Activated B cell treated with CpG ODN at 0.5 μM for 24 hours (primary cell): ENCODE measurements around the gene TMEM95. TPM values are rescaled to one million over a fixed set of nuclear protein-coding genes. Genes with fewer than 3 reads are reported as not detected.

Experiments used
- ATAC-seq: fragments of 200-7000 bp; cut with Tn5 transposase; one replicate; pipeline ENCODE4 v1.10.0; 2021; ENCODE audit warnings: low read depth, mild to moderate bottlenecking, moderate library complexity
- CTCF ChIA-PET: fragments of 350-600 bp; sonication (Branson Sonifier 250); formaldehyde crosslinking; loops from one replicate; lab custom pipeline; 2021; ENCODE audit warnings: antibody characterized with exemption; lab: Charles Lee
- POLR2A ChIA-PET: fragments of 350-600 bp; sonication (Branson Sonifier 250); formaldehyde crosslinking; loops from one replicate; lab custom pipeline; 2021; ENCODE audit warnings: antibody characterized with exemption; lab: Charles Lee
- DNase-seq: peaks from one replicate; pipeline ENCODE4 v3.0.0; 2022
- H3K27ac Mint-ChIP-seq: one replicate; pipeline ENCODE4 v1.8.0; 2020; ENCODE audit warnings: mixed read lengths
- H3K27me3 Mint-ChIP-seq: one replicate; pipeline ENCODE4 v1.8.0; 2021; ENCODE audit warnings: mixed read lengths
- H3K36me3 Mint-ChIP-seq: one replicate; pipeline ENCODE4 v1.8.0; 2021; ENCODE audit warnings: low read depth, mixed read lengths
- H3K4me1 Mint-ChIP-seq: one replicate; pipeline ENCODE4 v1.8.0; 2021; ENCODE audit warnings: mixed read lengths
- H3K4me3 Mint-ChIP-seq: one replicate; pipeline ENCODE4 v1.8.0; 2020; ENCODE audit warnings: mild to moderate bottlenecking, mixed read lengths
- H3K9me3 Mint-ChIP-seq: one replicate; pipeline ENCODE4 v1.8.0; 2020; ENCODE audit warnings: mixed read lengths
- intact Hi-C: fragments of 100-400 bp; cut with micrococcal nuclease; formaldehyde crosslinking; loops from one replicate; pipeline ENCODE4 v1.15.1; 2024
- total RNA-seq: library from RNA; stranded (reverse); gene quantifications from 2 replicates; pipeline ENCODE4 v1.2.3, GENCODE V29; 2022
- TF ChIP-seq, protein P1 (sequence below): fragments of 200-600 bp; IDR thresholded peaks from one replicate; pipeline ENCODE4 v1.8.0; 2022; ENCODE audit warnings: antibody characterized with exemption, mild to moderate bottlenecking

Gene TMEM95
- total RNA-seq, 1 donor from 2014 or later = not detected

DNA sequence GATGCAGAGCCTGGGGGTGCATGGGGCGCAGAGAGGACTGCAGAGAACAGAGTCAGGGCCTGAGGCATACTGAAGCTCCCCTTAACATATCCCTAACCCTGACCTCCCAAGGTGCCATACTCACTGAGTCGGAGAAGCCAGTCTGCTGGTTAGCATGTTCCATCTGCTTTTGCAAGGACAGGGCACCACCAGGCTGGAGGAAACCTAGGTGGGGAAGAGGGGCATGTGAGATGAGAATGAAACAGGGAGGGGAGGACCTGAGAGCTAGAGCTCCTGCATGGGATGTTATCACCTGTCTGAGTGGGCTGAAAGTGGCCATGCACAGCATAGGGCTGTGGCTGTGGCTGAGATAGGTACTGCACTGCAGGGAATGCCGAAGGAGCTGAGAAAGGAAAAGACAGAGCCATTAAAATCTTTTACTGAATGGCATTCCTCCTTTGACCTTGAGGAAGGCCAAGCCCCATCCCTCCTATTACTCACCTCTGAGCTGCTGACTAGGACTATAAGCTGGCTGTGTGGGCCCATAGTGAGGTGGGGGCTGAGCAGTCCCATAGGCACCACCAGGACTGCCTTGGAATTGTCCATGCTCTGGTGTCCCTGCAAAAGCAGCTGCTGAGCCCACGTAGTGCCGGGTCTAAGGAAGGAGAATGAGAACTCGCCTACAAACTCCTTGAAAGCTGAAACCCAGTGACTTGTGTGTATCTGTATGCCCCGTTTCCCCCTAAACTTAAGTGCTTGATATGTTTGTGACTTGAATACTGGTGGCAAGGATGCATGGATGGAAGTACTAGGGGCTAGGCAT is 41.7 kb upstream of the TMEM95 start:
- H3K4me3 Mint-ChIP-seq = peak overlapping the region; percentile 85
- CTCF ChIA-PET = interaction anchor here (0.8 to 2.8 kb wide), 5 partner anchors 8 to 24 kb away, joined by 3 to 12 read pairs (median 4); partner anchors contain the start of gene ACAP1
- ATAC-seq (no peak), DNase-seq (no peak)
- TF ChIP-seq, protein P1, sequence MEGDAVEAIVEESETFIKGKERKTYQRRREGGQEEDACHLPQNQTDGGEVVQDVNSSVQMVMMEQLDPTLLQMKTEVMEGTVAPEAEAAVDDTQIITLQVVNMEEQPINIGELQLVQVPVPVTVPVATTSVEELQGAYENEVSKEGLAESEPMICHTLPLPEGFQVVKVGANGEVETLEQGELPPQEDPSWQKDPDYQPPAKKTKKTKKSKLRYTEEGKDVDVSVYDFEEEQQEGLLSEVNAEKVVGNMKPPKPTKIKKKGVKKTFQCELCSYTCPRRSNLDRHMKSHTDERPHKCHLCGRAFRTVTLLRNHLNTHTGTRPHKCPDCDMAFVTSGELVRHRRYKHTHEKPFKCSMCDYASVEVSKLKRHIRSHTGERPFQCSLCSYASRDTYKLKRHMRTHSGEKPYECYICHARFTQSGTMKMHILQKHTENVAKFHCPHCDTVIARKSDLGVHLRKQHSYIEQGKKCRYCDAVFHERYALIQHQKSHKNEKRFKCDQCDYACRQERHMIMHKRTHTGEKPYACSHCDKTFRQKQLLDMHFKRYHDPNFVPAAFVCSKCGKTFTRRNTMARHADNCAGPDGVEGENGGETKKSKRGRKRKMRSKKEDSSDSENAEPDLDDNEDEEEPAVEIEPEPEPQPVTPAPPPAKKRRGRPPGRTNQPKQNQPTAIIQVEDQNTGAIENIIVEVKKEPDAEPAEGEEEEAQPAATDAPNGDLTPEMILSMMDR = no peak
- no peaks in the 10 kb centered on the region for H3K27me3 Mint-ChIP-seq
- no peaks in the 10 kb centered on the region for H3K9me3 Mint-ChIP-seq
- peaks cover 66% of the 10 kb centered on the region for H3K4me1 Mint-ChIP-seq
- H3K36me3 Mint-ChIP-seq = peaks cover 75% of the 10 kb centered on the region
- H3K27ac Mint-ChIP-seq = peak overlapping the region; percentile 85
- intact Hi-C loops = no loop called here
- POLR2A ChIA-PET = interaction anchor here (1.2 to 3.8 kb wide), 9 partner anchors 11 to 373 kb away, joined by 3 to 34 read pairs (median 5); partner anchors contain the start of genes ACAP1, MPDU1, NEURL4 and SLC2A4

DNA sequence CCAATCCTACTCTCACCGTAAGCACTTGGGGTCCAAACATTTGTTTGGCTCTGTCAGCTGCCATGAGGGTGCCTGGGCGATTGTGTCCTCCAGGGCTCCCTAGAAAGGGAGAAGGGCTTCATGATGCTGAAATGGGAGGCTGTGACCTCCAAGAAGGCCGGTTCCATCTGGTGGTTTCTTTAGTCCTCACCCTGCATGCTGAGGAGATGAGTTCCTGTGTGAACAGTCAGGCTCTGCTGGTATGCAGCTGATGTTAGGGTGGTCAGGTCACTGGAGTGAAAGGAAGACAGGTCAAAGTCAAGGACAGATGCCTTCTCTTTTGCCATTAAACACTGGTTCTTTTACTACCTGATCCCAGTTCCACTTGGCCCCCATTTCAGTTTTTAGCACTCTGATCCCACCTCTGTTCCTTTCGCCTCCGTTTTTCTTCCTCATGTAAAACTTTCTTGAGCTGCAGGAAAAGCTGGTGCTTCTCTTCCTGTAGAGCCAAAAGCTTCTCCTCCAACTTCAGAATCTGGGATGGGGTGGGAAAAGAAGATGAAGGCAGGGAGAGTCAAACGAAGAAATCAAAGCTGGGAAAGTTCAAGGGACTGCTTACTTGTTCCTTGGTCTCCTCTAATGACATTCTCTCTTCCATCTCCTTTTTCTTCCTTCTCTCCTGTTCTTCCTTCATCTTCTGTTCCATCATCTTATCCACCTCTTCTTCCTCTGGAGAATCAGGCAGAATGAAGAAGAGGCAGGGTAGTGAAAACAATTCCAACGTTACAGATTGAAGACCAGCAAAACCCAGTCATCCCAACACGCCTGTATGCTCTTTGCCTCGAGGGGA is 40.9 kb upstream of the TMEM95 start:
- no peaks in the 10 kb centered on the region for H3K27me3 Mint-ChIP-seq
- CTCF ChIA-PET = interaction anchor here (1.1 to 2.8 kb wide), 4 partner anchors 8 to 22 kb away, joined by 3 to 12 read pairs (median 4); partner anchors contain the start of gene ACAP1
- ATAC-seq (no peak), DNase-seq (no peak)
- TF ChIP-seq, protein P1 = no peak
- peaks cover 74% of the 10 kb centered on the region for H3K36me3 Mint-ChIP-seq
- intact Hi-C loops = no loop called here
- H3K9me3 Mint-ChIP-seq = no peaks in the 10 kb centered on the region
- peak overlapping the region; percentile 85 for H3K4me3 Mint-ChIP-seq
- POLR2A ChIA-PET = interaction anchor here (0.7 to 3.8 kb wide), 14 partner anchors 16 to 373 kb away, joined by 3 to 34 read pairs (median 4); partner anchors contain the start of genes ACAP1, MPDU1, NEURL4 and PLSCR3
- peak overlapping the region; percentile 85 for H3K27ac Mint-ChIP-seq
- H3K4me1 Mint-ChIP-seq = peaks cover 62% of the 10 kb centered on the region

DNA sequence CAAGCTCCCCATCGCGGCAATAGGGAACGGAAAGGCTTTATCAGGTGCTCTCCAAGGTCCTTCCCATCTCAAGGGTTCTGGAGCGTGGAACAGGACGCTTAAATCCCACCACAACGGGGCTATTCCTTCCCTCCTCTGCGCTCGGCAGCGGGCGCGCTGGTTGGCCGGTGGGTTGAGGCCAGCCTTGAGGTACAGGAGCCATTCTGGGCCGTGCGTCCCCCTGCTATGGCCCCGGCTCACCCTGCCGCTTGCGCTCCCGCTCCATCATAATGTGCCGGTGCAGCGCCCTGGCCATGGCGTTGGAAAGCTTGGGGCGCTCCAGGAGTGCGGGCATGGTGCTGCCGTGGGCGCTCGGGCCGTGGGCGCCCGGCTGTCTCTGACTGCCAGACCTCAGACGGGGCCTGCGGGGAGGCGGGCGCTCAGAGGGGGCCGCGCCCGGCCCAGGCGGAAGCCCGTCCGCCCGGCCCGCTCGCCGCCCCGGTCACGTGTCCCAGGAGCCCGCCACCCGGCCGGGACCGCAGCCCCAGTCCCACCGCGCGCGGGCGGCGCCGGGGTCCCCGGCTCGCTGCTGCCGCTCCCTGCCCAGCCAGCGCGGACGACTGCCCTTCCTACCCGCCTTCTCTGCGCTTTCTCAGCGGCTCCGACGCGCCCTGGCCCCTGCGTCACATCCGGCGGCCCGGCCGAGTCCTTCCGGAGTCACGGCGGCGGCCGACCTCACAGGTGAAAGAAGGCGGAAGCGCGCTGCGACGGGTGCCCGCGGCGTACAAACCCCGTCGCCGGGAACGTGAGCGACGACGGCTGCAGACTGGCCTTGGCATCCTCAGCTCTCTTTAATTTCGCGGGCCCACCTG is 40.0 kb upstream of the TMEM95 start, which contains the start of gene GPS2:
Gene GPS2 (minus strand): TSS at position 642 of the 851 bp plus-strand sequence. CDS start 308 bp downstream, at position 334.
- CTCF ChIA-PET = interaction anchor here (1.0 to 2.8 kb wide), 6 partner anchors 10 to 137 kb away, joined by 3 to 12 read pairs (median 4); partner anchors contain the start of genes ACAP1 and NEURL4
- DNase-seq = peak; percentile 95
- Mint-ChIP-seq H3K27ac (peak within 1 kb of the TSS; percentile 87), H3K9me3 (no peaks in the 10 kb centered on the region), H3K4me1 (peaks cover 54% of the 10 kb centered on the region), H3K36me3 (peaks cover 67% of the 10 kb centered on the region), H3K4me3 (peak within 1 kb of the TSS; percentile 89), H3K27me3 (no peaks in the 10 kb centered on the region)
- ATAC-seq = peak; percentile 82
- intact Hi-C loops = loop anchor here (1.0 kb wide), 2 partner anchors 8 to 14 kb away; partner anchors contain the start of genes EIF5A and NEURL4
- TF ChIP-seq, protein P1 = no peak
- POLR2A ChIA-PET = interaction anchor here (0.6 to 3.8 kb wide), 21 partner anchors 10 to 372 kb away, joined by 3 to 52 read pairs (median 4); partner anchors contain the start of genes ACAP1, MPDU1, NEURL4 and PLSCR3

DNA sequence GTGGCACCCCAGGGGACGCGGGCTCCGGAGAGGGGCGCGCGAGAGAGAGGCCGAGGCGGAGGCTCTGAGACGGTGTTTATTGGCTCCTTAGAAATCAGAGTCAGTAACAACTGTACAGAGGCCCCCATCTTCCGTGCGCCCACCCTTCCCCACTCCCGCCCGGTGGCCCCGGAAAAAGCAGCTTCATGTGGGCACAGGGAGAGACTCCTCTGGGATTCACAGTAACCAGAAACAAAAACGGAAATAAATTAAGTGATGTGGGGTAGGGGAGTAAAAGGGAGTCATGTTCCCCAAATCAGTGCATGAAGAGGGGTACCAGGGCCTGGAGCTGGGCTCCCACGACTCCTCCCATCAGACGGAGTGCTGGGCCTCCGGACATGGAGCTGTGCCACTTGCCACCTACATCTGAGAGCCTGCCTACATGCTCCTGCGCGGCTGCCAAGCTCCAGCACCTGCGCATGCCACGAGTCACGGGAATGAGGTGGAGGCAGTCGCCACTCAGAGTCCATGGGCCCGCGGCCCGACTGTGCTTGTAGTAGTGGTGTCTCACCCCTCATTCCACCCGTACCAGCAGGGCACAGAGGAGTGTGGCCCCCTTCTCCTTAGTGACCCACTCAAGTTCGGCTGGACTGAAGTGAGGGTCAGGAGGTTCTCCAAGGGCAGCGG is 39.3 kb upstream of the TMEM95 start:
- intact Hi-C loops = loop anchor here (1.0 kb wide), 2 partner anchors 8 to 14 kb away; partner anchors contain the start of genes EIF5A and NEURL4
- TF ChIP-seq, protein P1 = no peak
- no peaks in the 10 kb centered on the region for H3K9me3 Mint-ChIP-seq
- peak overlapping the region; percentile 87 for H3K27ac Mint-ChIP-seq
- peaks cover 46% of the 10 kb centered on the region for H3K4me1 Mint-ChIP-seq
- DNase-seq = no peak
- peaks cover 66% of the 10 kb centered on the region for H3K36me3 Mint-ChIP-seq
- ChIA-PET POLR2A (interaction anchor here (0.6 to 3.8 kb wide), 16 partner anchors 9 to 371 kb away, joined by 3 to 52 read pairs (median 5); partner anchors contain the start of genes ACAP1, MPDU1, NEURL4 and POLR2A), CTCF (interaction anchor here (1.0 to 1.3 kb wide), 4 partner anchors 9 to 270 kb away, joined by 3 to 4 read pairs (median 3); partner anchors contain the start of gene NEURL4)
- H3K4me3 Mint-ChIP-seq = peak overlapping the region; percentile 89
- ATAC-seq = no peak
- H3K27me3 Mint-ChIP-seq = no peaks in the 10 kb centered on the region
